HCT116 (cell line): ENCODE measurements around the gene ZNG1A.

Experiments used
- CBX3 ChIP-seq: IDR thresholded peaks from 2 replicates; pipeline ENCODE4 v1.6.1; 2012; ENCODE audit warnings: low read depth
- CEBPB ChIP-seq: IDR thresholded peaks from 2 replicates; pipeline ENCODE4 v1.6.1; 2012; ENCODE audit warnings: low read depth
- EZH2 ChIP-seq: fragments of 200-600 bp; sonication (generic); IDR thresholded peaks from 2 replicates; pipeline ENCODE4 v1.6.1; 2017; ENCODE audit warnings: antibody characterized with exemption, mixed run types
- JUND ChIP-seq: IDR thresholded peaks from 2 replicates; pipeline ENCODE4 v1.6.1; 2012
- POLR2A ChIP-seq: IDR thresholded peaks from 2 replicates; pipeline ENCODE4 v1.7.0; 2011; ENCODE audit warnings: borderline replicate concordance; ENCODE audit not compliant: insufficient read depth, insufficient read length; ENCODE audit errors: extremely low read depth
- POLR2AphosphoS5 ChIP-seq: IDR thresholded peaks from 2 replicates; pipeline ENCODE4 v1.6.1; 2011; ENCODE audit warnings: mild to moderate bottlenecking, low read depth, low read length, moderate library complexity
- SP1 ChIP-seq: IDR thresholded peaks from 2 replicates; pipeline ENCODE4 v1.6.1; 2012; ENCODE audit warnings: low read depth
- SRF ChIP-seq: IDR thresholded peaks from 2 replicates; pipeline ENCODE4 v1.6.1; 2012; ENCODE audit warnings: low read depth
- YY1 ChIP-seq: IDR thresholded peaks from 2 replicates; pipeline ENCODE4 v1.6.1; 2011; ENCODE audit warnings: low read length, low read depth, moderate library complexity, mild to moderate bottlenecking; ENCODE audit not compliant: insufficient replicate concordance; ENCODE audit errors: extremely low read depth
- TF ChIP-seq, protein P1 (sequence below), 3 experiments: fragments of 200-600 bp in 1 of 3; sonication (generic) in 1 of 3; IDR thresholded peaks in 2 of 3; conservative IDR thresholded peaks in 1 of 3; 2 replicates each; pipeline ENCODE4 v1.5.1; 2012 to 2017; ENCODE audit warnings: low read depth in 2 of 3, low read length in 2 of 3, antibody characterized with exemption in 1 of 3, borderline replicate concordance in 1 of 3, control low read depth in 1 of 3, mild to moderate bottlenecking in 1 of 3, mixed read lengths in 1 of 3, mixed run types in 1 of 3, moderate library complexity in 1 of 3; ENCODE audit not compliant: insufficient read depth in 1 of 3
- TF ChIP-seq, protein P2 (sequence below): IDR thresholded peaks from 2 replicates; pipeline ENCODE4 v1.6.1; 2012
- TF ChIP-seq, protein P3 (sequence below): IDR thresholded peaks from 2 replicates; pipeline ENCODE4 v1.6.1; 2012

DNA sequence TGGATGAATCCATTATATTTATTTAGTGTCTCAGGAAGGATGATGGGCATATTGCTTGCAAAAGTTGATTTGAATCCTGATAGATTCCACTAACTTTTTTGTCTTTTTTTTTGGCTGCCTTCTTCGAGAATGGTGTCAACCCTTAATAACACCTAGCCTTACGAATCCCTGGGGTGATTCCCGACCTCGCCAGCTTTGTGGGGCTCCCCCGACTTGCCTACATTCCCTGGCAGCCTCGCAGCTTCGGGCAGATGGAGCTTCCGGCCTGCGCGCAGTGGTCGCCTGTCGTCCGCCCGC, 35.4 kb upstream of the ZNG1A start:
- no peak for TF ChIP-seq EZH2
- TF ChIP-seq POLR2A: no peak
- no peak for TF ChIP-seq CBX3
- TF ChIP-seq POLR2AphosphoS5: no peak
- TF ChIP-seq, protein P1, sequence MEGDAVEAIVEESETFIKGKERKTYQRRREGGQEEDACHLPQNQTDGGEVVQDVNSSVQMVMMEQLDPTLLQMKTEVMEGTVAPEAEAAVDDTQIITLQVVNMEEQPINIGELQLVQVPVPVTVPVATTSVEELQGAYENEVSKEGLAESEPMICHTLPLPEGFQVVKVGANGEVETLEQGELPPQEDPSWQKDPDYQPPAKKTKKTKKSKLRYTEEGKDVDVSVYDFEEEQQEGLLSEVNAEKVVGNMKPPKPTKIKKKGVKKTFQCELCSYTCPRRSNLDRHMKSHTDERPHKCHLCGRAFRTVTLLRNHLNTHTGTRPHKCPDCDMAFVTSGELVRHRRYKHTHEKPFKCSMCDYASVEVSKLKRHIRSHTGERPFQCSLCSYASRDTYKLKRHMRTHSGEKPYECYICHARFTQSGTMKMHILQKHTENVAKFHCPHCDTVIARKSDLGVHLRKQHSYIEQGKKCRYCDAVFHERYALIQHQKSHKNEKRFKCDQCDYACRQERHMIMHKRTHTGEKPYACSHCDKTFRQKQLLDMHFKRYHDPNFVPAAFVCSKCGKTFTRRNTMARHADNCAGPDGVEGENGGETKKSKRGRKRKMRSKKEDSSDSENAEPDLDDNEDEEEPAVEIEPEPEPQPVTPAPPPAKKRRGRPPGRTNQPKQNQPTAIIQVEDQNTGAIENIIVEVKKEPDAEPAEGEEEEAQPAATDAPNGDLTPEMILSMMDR (IDR thresholded peaks at IDR 0.05 in 2 of 3, conservative IDR thresholded peaks at IDR 0.05 in 1 of 3; ENCODE audit: borderline replicate concordance in 1 of 3, insufficient read depth in 1 of 3, low read depth in 2 of 3, low read length in 2 of 3): no peak
- TF ChIP-seq JUND: no peak
- TF ChIP-seq, protein P2, sequence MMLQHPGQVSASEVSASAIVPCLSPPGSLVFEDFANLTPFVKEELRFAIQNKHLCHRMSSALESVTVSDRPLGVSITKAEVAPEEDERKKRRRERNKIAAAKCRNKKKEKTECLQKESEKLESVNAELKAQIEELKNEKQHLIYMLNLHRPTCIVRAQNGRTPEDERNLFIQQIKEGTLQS: no peak
- no peak for TF ChIP-seq CEBPB
- no peak for TF ChIP-seq YY1
- TF ChIP-seq SRF: no peak
- TF ChIP-seq, protein P3, sequence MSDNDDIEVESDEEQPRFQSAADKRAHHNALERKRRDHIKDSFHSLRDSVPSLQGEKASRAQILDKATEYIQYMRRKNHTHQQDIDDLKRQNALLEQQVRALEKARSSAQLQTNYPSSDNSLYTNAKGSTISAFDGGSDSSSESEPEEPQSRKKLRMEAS: no peak
- no peak for TF ChIP-seq SP1
